Measurements from ENCODE around the gene SCYGR5.

DNA sequence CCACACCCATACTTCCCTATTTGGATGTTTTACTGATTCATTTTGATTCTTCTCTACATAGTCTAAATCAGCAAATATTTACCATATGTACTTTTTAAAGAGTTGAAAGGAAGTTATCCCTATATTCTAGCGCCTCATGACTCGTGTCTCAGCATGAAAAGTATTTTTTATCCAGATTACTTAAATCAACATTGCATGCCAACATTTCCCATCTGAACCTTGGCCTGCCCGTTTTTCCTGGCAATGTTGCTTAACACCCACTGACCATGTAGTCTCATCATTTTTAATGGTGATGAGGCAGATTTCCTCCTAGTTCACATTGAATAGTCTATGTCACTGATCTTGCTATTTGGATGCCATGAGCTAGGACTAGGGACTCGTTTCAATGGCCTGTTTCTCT is 13.2 kb upstream of the SCYGR5 start:
- TF ChIP-seq BCL11A (IDR thresholded peaks at IDR 0.05; ENCODE audit: low read depth in 2 of 2, low read length in 2 of 2) (no peak), USF2 (IDR thresholded peaks at IDR 0.05; ENCODE audit: low read length) (no peak), CTCF (IDR thresholded peaks at IDR 0.05; ENCODE audit: control extremely low read depth in 1 of 3, insufficient read depth in 1 of 3, low read depth in 1 of 3, low read length in 3 of 3) (no peak), SAP30 (IDR thresholded peaks at IDR 0.05; ENCODE audit: insufficient read depth, insufficient replicate concordance, low read length) (no peak), TCF12 (IDR thresholded peaks at IDR 0.05; ENCODE audit: low read depth, low read length) (no peak), CTBP2 (IDR thresholded peaks at IDR 0.05; ENCODE audit: borderline replicate concordance, insufficient read depth, insufficient read length, low read length) (no peak), POLR2A (IDR thresholded peaks at IDR 0.05; ENCODE audit: control extremely low read depth in 1 of 2, low read depth in 2 of 2, low read length in 2 of 2) (no peak), EZH2 (IDR thresholded peaks at IDR 0.05; ENCODE audit: low read depth, low read length, severe bottlenecking) (no peak), TBP (IDR thresholded peaks at IDR 0.05; ENCODE audit: low read depth, low read length) (no peak), CREB1 (IDR thresholded peaks at IDR 0.05) (no peak), CEBPB (IDR thresholded peaks at IDR 0.05; ENCODE audit: low read depth, low read length) (no peak)
